Heart left ventricle (tissue), 16 donors: ENCODE data around the gene PEX11G. TPM values are rescaled to one million over a fixed set of nuclear protein-coding genes. Genes with fewer than 3 reads are reported as not detected.
A peak's percentile ranks its signal among the peaks of the same experiment; 100 is the strongest.

ENCODE experiments used
- ATAC-seq, 4 donors: fragments of 200-7000 bp; cut with Tn5 transposase; one replicate each; pipeline ENCODE4 v1.9.1; 2020 to 2022; ENCODE audit warnings: moderate library complexity in 4 of 4, mild to moderate bottlenecking in 3 of 4, moderate number of reproducible peaks in 1 of 4
- DNase-seq, 5 donors: peaks; one replicate each; pipeline ENCODE4 v3.0.0-alpha.2; 2020
- H3K27ac ChIP-seq, 12 donors: fragments of 200-600 bp; sonication (generic) in 4 of 12; one replicate each; pipeline versions ENCODE4 v1.5.0 to v1.8.0; 2016 to 2022; ENCODE audit warnings: mild to moderate bottlenecking in 2 of 12
- H3K27me3 ChIP-seq, 9 donors: fragments of 200-600 bp; sonication (generic) in 2 of 9; one replicate each; pipeline versions ENCODE4 v1.5.1 to v1.8.0; 2016 to 2022; ENCODE audit warnings: mild to moderate bottlenecking in 3 of 9
- H3K36me3 ChIP-seq, 9 donors: fragments of 200-600 bp; sonication (generic) in 2 of 9; one replicate each; pipeline versions ENCODE4 v1.5.0 to v1.8.0; 2018 to 2022; ENCODE audit warnings: mild to moderate bottlenecking in 2 of 9
- H3K4me1 ChIP-seq, 12 donors: fragments of 200-600 bp; sonication (generic) in 4 of 12; one replicate each; pipeline versions ENCODE4 v1.5.0 to v1.8.0; 2016 to 2022; ENCODE audit warnings: mild to moderate bottlenecking in 3 of 12
- H3K4me3 ChIP-seq, 12 donors: fragments of 200-600 bp; sonication (generic) in 4 of 12; one replicate each; pipeline versions ENCODE4 v1.5.0 to v1.8.0; 2017 to 2022; ENCODE audit warnings: mild to moderate bottlenecking in 9 of 12, moderate library complexity in 4 of 12
- H3K9me3 ChIP-seq, 12 donors: fragments of 200-600 bp; sonication (generic) in 4 of 12; one replicate each; pipeline versions ENCODE4 v1.5.0 to v1.8.0; 2016 to 2022; ENCODE audit warnings: mild to moderate bottlenecking in 1 of 12
- POLR2A ChIP-seq, 2 donors: fragments of 450-650 bp; IDR thresholded peaks; one replicate each; pipeline ENCODE4 v1.6.1; 2017; ENCODE audit warnings: antibody characterized with exemption in 2 of 2, mild to moderate bottlenecking in 2 of 2, moderate library complexity in 2 of 2
- WGBS, 4 donors: extraction: QIAGEN DNeasy Blood & Tissue Kit in 2 of 4; methylation state at CpG; one replicate each; pipeline versions ENCODE4 v1.1.5 to v1.1.7; 2013 to 2018; 5-methylcytosine and 5-hydroxymethylcytosine counted together
- intact Hi-C, 10 donors: fragments of 100-400 bp; cut with DNase I; formaldehyde crosslinking; loops; one replicate each; pipeline versions ENCODE4 v1.11.1 to v1.14.2; 2022
- polyA plus RNA-seq, 2 donors: library from polyadenylated mRNA; stranded (reverse); fragments of 200-250 nt; gene quantifications; one replicate each; pipeline ENCODE4 v1.2.3, GENCODE V29; 2013
- total RNA-seq, 9 donors: library from RNA; depleted of rRNA in 2 of 9; stranded (reverse); fragments of >200 nt in 2 of 9; fragmentation: NEBNext Ultra II Directional in 3 of 9; extraction: Animal tissue kit (Norgen Biotek cat#: 25700) in 3 of 9; gene quantifications; one replicate each; pipeline versions ENCODE4 v1.1.0 to v1.2.4, GENCODE V29; 2016 to 2023
- TF ChIP-seq, protein P1 (sequence below), 12 donors: fragments of 200-600 bp; sonication (generic) in 4 of 12; IDR thresholded peaks; one replicate each; pipeline versions ENCODE4 v1.5.0 to v1.8.0; 2018 to 2022; ENCODE audit warnings: antibody characterized with exemption in 12 of 12, mild to moderate bottlenecking in 5 of 12
- donor health status: ischemic (EF 13 %, LVEDD 7.1; RV severe dilation, severe dysfunction).
- donor health status: healthy with polysubstance abuse.
- donor health status: DM: no; HTN: yes; CAD: no.
- donor health status: DM: no; HTN: no; CAD: no.
- donor health status: ischemic (EF 25% LVEDD 6.9; RV normal size, moderate dysfunction).
- donor health status: ischemic (EF 25% LVEDD 5.7; RV mildly dilated, moderate dysfunction).
- donor health status: healthy.
- donor health status: DM: yes; HTN: yes; CAD: no.
- donor health status: ischemic (EF 35%, LVEDD 5.7; RV mildly dilated, moderate dysfunction).
- donor health status: nonischemic (EF 11% LVEDD 7.7; RV severe dilation, severe dysfunction).
- donor health status: DM: yes; HTN: yes; CAD: no.
- donor health status: PGD.
- donor health status: ischemic (EF 29% LVEDD 5.4; RV normal size, mild dysfunction).
- donor health status: nonischemic (EF 23%, LVEDD 6.1; RV moderate dilation, normal function).

Gene PEX11G
- total and polyA plus RNA-seq, 11 donors = 0.55 to 3.4 (median 1.5) TPM

DNA sequence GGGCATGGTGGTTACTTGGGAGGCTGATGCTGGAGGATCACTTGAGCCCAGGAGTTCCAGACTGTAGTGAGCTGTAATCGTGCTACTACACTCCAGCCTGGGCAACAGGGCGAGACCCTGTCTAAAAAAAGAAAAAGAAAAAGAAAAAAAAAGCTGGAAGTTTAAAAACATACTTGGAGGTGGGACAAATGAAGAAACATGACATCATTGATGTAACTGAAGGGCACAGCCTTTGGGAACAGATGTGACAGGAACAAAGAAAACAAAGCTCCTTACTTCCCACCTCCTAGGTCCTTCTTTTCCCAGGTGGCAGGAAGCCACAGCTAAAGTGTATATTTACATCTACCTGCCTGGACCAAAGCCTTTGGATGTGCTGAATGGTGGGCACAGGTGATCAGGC lies 1.9 kb downstream of the PEX11G start:
- intact Hi-C loops = loop anchor here in 4 of 10 donors (5.0 kb wide), 2 partner anchors 35 to 45 kb away; partner anchors contain the start of gene MCOLN1 (in 3 of the 4)
- no peak overlapping the region for H3K27ac ChIP-seq
- 49 to 82% (median 63%) methylated on average over 2 of the region's 2 CpGs for WGBS, 4 donors
- no peaks in the 10 kb centered on the region for H3K27me3 ChIP-seq
- H3K4me3 ChIP-seq = no peak overlapping the region
- H3K9me3 ChIP-seq = no peaks in the 10 kb centered on the region
- TF ChIP-seq, protein P1, sequence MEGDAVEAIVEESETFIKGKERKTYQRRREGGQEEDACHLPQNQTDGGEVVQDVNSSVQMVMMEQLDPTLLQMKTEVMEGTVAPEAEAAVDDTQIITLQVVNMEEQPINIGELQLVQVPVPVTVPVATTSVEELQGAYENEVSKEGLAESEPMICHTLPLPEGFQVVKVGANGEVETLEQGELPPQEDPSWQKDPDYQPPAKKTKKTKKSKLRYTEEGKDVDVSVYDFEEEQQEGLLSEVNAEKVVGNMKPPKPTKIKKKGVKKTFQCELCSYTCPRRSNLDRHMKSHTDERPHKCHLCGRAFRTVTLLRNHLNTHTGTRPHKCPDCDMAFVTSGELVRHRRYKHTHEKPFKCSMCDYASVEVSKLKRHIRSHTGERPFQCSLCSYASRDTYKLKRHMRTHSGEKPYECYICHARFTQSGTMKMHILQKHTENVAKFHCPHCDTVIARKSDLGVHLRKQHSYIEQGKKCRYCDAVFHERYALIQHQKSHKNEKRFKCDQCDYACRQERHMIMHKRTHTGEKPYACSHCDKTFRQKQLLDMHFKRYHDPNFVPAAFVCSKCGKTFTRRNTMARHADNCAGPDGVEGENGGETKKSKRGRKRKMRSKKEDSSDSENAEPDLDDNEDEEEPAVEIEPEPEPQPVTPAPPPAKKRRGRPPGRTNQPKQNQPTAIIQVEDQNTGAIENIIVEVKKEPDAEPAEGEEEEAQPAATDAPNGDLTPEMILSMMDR (IDR thresholded peaks at IDR 0.05) = no peak
- no peak for TF ChIP-seq POLR2A (IDR thresholded peaks at IDR 0.05)
- no peaks in the 10 kb centered on the region for H3K36me3 ChIP-seq
- no peak for ATAC-seq
- H3K4me1 ChIP-seq = peaks cover 0 to 37% (median 9%) of the 10 kb centered on the region in 12 donors
- DNase-seq = no peak

DNA sequence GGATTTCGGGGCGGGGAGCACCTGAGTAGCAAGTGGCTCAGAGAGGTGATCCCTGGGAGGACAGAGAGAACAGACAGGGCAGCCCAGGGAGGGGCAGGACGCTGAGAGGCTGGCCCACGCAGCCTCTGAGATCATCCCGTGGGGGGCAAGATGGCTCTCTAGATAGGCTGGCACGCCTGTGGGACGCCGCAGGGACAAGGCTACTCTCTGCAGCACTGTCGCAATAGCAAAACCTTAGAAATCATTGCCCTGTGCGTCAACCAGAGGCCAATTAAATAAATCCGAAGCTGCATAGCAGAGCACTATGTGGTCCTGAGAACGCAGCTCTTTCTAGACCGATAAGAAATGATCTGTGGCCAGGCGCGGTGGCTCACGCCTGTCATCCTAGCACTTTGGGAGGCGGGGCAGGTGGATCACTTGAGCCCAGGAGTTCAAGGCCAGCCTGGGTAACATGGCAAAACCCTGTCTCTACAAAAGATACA lies 5.1 kb downstream of the PEX11G start:
- TF ChIP-seq, protein P1 (IDR thresholded peaks at IDR 0.05) = no peak
- no peak for TF ChIP-seq POLR2A (IDR thresholded peaks at IDR 0.05)
- 70 to 79% (median 74%) methylated on average over 11 to 17 of the region's 17 CpGs for WGBS, 4 donors
- Histone ChIP-seq H3K9me3 (peaks cover 0 to 5% (median 0%) of the 10 kb centered on the region in 12 donors), H3K27ac (no peak overlapping the region), H3K4me1 (peaks cover 0 to 38% (median 5%) of the 10 kb centered on the region in 12 donors), H3K4me3 (no peak overlapping the region), H3K27me3 (no peaks in the 10 kb centered on the region), H3K36me3 (no peaks in the 10 kb centered on the region)
- intact Hi-C loops = no loop called here
- ATAC-seq = no peak
- no peak for DNase-seq

DNA sequence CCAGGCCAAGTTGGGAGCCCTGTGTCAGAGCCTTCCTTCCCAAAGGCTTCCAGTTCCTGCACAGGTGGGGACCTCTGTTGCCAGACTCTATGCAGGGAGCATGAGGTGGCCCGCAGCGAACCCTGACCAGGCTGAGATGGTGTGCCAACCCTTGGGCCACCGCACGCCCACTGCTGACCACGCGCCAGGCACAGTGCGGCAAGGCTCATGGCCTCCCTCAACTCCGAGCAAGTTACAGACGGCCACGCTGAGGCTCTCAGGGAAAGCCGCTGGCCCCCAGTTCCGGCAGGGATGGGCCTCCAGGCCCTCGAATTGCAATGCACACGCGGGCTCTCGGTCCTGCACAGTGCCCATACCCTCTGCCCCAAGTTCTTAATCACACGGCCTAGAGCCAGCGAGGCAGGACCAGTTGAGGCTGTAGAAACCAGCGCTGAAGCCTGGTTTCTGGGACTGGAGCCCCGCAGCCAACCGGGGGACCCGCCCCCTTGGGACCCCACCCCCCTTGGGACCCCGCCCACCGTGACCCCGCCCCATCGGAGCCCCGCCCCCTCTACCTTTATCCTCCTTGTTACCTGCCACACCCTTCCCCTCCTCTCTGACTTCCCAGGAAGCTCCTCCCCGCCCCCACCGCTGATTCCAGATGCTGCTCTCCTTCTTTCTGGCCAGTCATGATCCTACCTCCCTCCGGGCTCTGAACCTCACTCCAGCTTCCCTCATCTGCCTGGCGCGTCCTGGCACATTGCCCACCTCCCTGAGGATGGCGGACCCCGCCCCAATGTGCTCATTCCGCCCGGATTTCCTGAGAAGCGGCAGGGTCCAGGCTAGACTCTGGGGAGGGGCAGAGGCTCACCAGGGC lies 6.0 kb downstream of the PEX11G start:
- peak in 3 of 4 donors; percentile 9 to 56 (median 38) for ATAC-seq
- no peak overlapping the region for H3K4me3 ChIP-seq
- peaks cover 0 to 33% (median 2%) of the 10 kb centered on the region in 12 donors for H3K4me1 ChIP-seq
- no peaks in the 10 kb centered on the region for H3K36me3 ChIP-seq
- intact Hi-C loops = no loop called here
- peaks cover 0 to 5% (median 0%) of the 10 kb centered on the region in 12 donors for H3K9me3 ChIP-seq
- H3K27ac ChIP-seq = peak overlapping the region in 1 of 12 donors; percentile 15
- TF ChIP-seq POLR2A (IDR thresholded peaks at IDR 0.05) = no peak
- TF ChIP-seq, protein P1 (IDR thresholded peaks at IDR 0.05) = no peak
- DNase-seq = peak in 3 of 5 donors; percentile 49 to 58 (median 50)
- H3K27me3 ChIP-seq = no peaks in the 10 kb centered on the region
- WGBS, 4 donors = 13 to 49% (median 34%) methylated on average over 20 to 37 of the region's 37 CpGs

DNA sequence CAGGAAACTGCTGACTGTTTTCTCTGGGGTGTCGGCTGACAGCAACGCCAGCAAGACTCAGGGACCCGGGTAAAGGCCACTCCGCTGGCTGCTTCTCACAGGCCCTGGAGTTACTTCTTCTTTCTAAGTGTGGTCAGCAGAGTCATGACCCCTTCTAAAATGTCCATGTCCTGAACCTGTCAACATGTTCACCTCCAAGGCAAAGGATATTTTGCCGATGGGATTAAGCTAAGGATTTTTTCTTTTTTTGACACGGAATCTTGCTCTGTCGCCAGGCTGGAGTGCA lies 7.9 kb downstream of the PEX11G start:
- H3K4me3 ChIP-seq = no peak overlapping the region
- H3K36me3 ChIP-seq = no peaks in the 10 kb centered on the region
- no peaks in the 10 kb centered on the region for H3K27me3 ChIP-seq
- H3K27ac ChIP-seq = peak overlapping the region in 1 of 12 donors; percentile 92
- peaks cover 0 to 5% (median 0%) of the 10 kb centered on the region in 12 donors for H3K9me3 ChIP-seq
- no peak for TF ChIP-seq POLR2A (IDR thresholded peaks at IDR 0.05)
- TF ChIP-seq, protein P1 (IDR thresholded peaks at IDR 0.05) = no peak
- 78 to 91% (median 88%) methylated on average over 7 of the region's 7 CpGs for WGBS, 4 donors
- peak in 1 of 4 donors; percentile 31 for ATAC-seq
- peak in 1 of 5 donors; percentile 49 for DNase-seq
- intact Hi-C loops = no loop called here
- H3K4me1 ChIP-seq = peaks cover 0 to 33% (median 2%) of the 10 kb centered on the region in 12 donors
